Measurements from ENCODE around the gene FBXO41.
A peak's percentile ranks its signal among the peaks of the same experiment; 100 is the strongest.

GRCh38 chr2:73279852-73280251 is 4.4 kb downstream of the FBXO41 start:
- TF ChIP-seq, protein P1, sequence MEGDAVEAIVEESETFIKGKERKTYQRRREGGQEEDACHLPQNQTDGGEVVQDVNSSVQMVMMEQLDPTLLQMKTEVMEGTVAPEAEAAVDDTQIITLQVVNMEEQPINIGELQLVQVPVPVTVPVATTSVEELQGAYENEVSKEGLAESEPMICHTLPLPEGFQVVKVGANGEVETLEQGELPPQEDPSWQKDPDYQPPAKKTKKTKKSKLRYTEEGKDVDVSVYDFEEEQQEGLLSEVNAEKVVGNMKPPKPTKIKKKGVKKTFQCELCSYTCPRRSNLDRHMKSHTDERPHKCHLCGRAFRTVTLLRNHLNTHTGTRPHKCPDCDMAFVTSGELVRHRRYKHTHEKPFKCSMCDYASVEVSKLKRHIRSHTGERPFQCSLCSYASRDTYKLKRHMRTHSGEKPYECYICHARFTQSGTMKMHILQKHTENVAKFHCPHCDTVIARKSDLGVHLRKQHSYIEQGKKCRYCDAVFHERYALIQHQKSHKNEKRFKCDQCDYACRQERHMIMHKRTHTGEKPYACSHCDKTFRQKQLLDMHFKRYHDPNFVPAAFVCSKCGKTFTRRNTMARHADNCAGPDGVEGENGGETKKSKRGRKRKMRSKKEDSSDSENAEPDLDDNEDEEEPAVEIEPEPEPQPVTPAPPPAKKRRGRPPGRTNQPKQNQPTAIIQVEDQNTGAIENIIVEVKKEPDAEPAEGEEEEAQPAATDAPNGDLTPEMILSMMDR (tag by site-specific recombination; IDR thresholded peaks at IDR 0.05): no peak
- TF ChIP-seq ZNF701 (tag by site-specific recombination; IDR thresholded peaks at IDR 0.05) (no peak), SP2 (tag by site-specific recombination; IDR thresholded peaks at IDR 0.05) (no peak), ZNF266 (tag by site-specific recombination; IDR thresholded peaks at IDR 0.05; ENCODE audit: low read depth) (no peak), PRDM2 (tag by site-specific recombination; IDR thresholded peaks at IDR 0.05; ENCODE audit: borderline replicate concordance) (no peak), REST (tag by site-specific recombination; IDR thresholded peaks at IDR 0.05) (peak; percentile 85), ZNF302 (tag by site-specific recombination; IDR thresholded peaks at IDR 0.05; ENCODE audit: low read depth) (no peak), ZBTB6 (tag by site-specific recombination; IDR thresholded peaks at IDR 0.05) (no peak), ZNF558 (tag by site-specific recombination; IDR thresholded peaks at IDR 0.05) (no peak), ZNF274 (IDR thresholded peaks at IDR 0.05; ENCODE audit: low read length) (no peak), ZNF274 (tag by site-specific recombination; IDR thresholded peaks at IDR 0.05; ENCODE audit: borderline replicate concordance) (no peak), ZNF501 (tag by site-specific recombination; IDR thresholded peaks at IDR 0.05) (no peak)
- TF ChIP-seq, protein P2, sequence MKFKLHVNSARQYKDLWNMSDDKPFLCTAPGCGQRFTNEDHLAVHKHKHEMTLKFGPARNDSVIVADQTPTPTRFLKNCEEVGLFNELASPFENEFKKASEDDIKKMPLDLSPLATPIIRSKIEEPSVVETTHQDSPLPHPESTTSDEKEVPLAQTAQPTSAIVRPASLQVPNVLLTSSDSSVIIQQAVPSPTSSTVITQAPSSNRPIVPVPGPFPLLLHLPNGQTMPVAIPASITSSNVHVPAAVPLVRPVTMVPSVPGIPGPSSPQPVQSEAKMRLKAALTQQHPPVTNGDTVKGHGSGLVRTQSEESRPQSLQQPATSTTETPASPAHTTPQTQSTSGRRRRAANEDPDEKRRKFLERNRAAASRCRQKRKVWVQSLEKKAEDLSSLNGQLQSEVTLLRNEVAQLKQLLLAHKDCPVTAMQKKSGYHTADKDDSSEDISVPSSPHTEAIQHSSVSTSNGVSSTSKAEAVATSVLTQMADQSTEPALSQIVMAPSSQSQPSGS (tag by site-specific recombination; IDR thresholded peaks at IDR 0.05; ENCODE audit: low read depth): no peak

All from HEK293 (cell line).